GM12864 (cell line): ENCODE data around the gene ANKIB1.
"Not testable (repeated sequence)": the region's sequence is repeated elsewhere in the genome, so short reads cannot be mapped to it uniquely, and the experiment has no call there.

ENCODE experiments used
- DNase-seq: peaks from one replicate; pipeline ENCODE4 v3.0.0-alpha.2; 2011; ENCODE audit warnings: low read depth
- H3K4me3 ChIP-seq: 2 replicates; pipeline ENCODE4 v1.5.1; 2011; ENCODE audit warnings: mild to moderate bottlenecking, low read depth, low read length, control low read depth
- CTCF ChIP-seq: IDR thresholded peaks from 2 replicates; pipeline ENCODE4 v1.5.1; 2011; ENCODE audit warnings: low read depth, mild to moderate bottlenecking, moderate library complexity, low read length, control low read depth, inconsistent platforms; ENCODE audit errors: missing control alignments

Gene ANKIB1

GRCh38 chr7:92397542-92397941, 151.8 kb downstream of the ANKIB1 start:
- H3K4me3 ChIP-seq, result no peak overlapping the region
- DNase-seq, result no peak
- TF ChIP-seq CTCF, result no peak

GRCh38 chr7:92400013-92400412, 154.2 kb downstream of the ANKIB1 start:
- no peak for TF ChIP-seq CTCF
- no peak for DNase-seq
- no peak overlapping the region for H3K4me3 ChIP-seq

- no peak overlapping the region for H3K4me3 ChIP-seq
- no peak for DNase-seq
Measured at GRCh38 chr7:92402920-92403759, 157.4 kb downstream of the ANKIB1 start.

GRCh38 chr7:92403760-92404074, 157.9 kb downstream of the ANKIB1 start:
- TF ChIP-seq CTCF, result no peak
- no peak overlapping the region for H3K4me3 ChIP-seq
- no peak for DNase-seq

More at GRCh38 chr7:92402920-92403759, 157.4 kb downstream of the ANKIB1 start:
- TF ChIP-seq CTCF, result no peak

GRCh38 chr7:92404170-92404614, 158.4 kb downstream of the ANKIB1 start:
- TF ChIP-seq CTCF, result peak; percentile 7
- no peak for DNase-seq
- no peak overlapping the region for H3K4me3 ChIP-seq

- no peak for TF ChIP-seq CTCF
- H3K4me3 ChIP-seq, result no peak overlapping the region
- DNase-seq, result no peak
Measured at GRCh38 chr7:92409357-92409756, 163.6 kb downstream of the ANKIB1 start.

- H3K4me3 ChIP-seq, DNase-seq: not testable (repeated sequence)
Measured at GRCh38 chr7:92410162-92410561, 164.4 kb downstream of the ANKIB1 start.
